ENCODE measurements around the gene MIEF1. TPM values are rescaled to one million over a fixed set of nuclear protein-coding genes. Genes with fewer than 3 reads are reported as not detected.

Gene MIEF1
- polyA plus RNA-seq, 1 of the 3 experiments (the other 2 are of a cell fraction): 7.5 TPM

GRCh38 chr22:39470451-39471291, 31.4 kb upstream of the MIEF1 start:
- no peaks in the 10 kb centered on the region for H3K79me2 ChIP-seq (ENCODE audit: insufficient read depth)
- H3K4me1 ChIP-seq (ENCODE audit: control insufficient read depth in 1 of 2, insufficient read depth in 2 of 2, low read depth in 1 of 2, low read length in 1 of 2): peaks cover 8 to 51% of the 10 kb centered on the region in 2 experiments; a peak in 3 of 4 replicates
- no peaks in the 10 kb centered on the region for H3K27me3 ChIP-seq (ENCODE audit: insufficient read depth)
- TF ChIP-seq USF2 (IDR thresholded peaks at IDR 0.05; ENCODE audit: borderline replicate concordance, low read depth, low read length) (no peak), FOXM1 (IDR thresholded peaks at IDR 0.05; ENCODE audit: low read depth) (no peak), YY1 (IDR thresholded peaks at IDR 0.05; ENCODE audit: low read depth) (no peak), REST (IDR thresholded peaks at IDR 0.05; ENCODE audit: low read depth, low read length) (no peak), GABPA (IDR thresholded peaks at IDR 0.05; ENCODE audit: low read depth) (no peak), JUND (IDR thresholded peaks at IDR 0.05) (no peak), MEF2A (IDR thresholded peaks at IDR 0.05; ENCODE audit: borderline replicate concordance, low read depth) (no peak), EP300 (IDR thresholded peaks at IDR 0.05; ENCODE audit: borderline replicate concordance in 1 of 2, low read depth in 1 of 2, low read length in 1 of 2) (no peak), SIN3A (IDR thresholded peaks at IDR 0.05; ENCODE audit: borderline replicate concordance, low read depth, low read length) (no peak), RFX5 (IDR thresholded peaks at IDR 0.05; ENCODE audit: low read length) (no peak), USF1 (IDR thresholded peaks at IDR 0.05; ENCODE audit: borderline replicate concordance, low read depth) (no peak), GATA2 (CRISPR knock-in tag; IDR thresholded peaks at IDR 0.05) (no peak), RXRA (IDR thresholded peaks at IDR 0.05; ENCODE audit: borderline replicate concordance, low read depth) (no peak), NRF1 (IDR thresholded peaks at IDR 0.05; ENCODE audit: low read depth, low read length) (no peak), MXI1 (IDR thresholded peaks at IDR 0.05; ENCODE audit: low read depth, low read length) (no peak), TCF12 (IDR thresholded peaks at IDR 0.05) (no peak), RAD21 (IDR thresholded peaks at IDR 0.05; ENCODE audit: low read length) (no peak)
- no peaks in the 10 kb centered on the region for H4K20me1 ChIP-seq (ENCODE audit: insufficient read depth)
- no peak overlapping the region for H2AFZ ChIP-seq (ENCODE audit: low read depth)
- H3K27ac ChIP-seq (ENCODE audit: low read depth in 2 of 2, low read length in 1 of 2): no peak overlapping the region; a peak in 1 of 4 replicates
- no peaks in the 10 kb centered on the region for H3F3A ChIP-seq (replicated peaks; ENCODE audit: insufficient read depth)
- no peaks in the 10 kb centered on the region for H3K9me3 ChIP-seq
- H3K9me2 ChIP-seq: no peaks in the 10 kb centered on the region
- POLR2A ChIA-PET: no interaction called here
- WGBS (ENCODE audit: low lambda C conversion rate): 59% methylated on average over 8 of the region's 16 CpGs
- CTCF ChIA-PET: interaction anchor here (1.0 kb wide), 1 partner anchor 49 kb away, joined by 3 read pairs; the partner anchor contains the start of gene ATF4
- no peak overlapping the region for H3K4me3 ChIP-seq (ENCODE audit: low read depth in 2 of 2, low read length in 1 of 2)
- no peak overlapping the region for H3K9ac ChIP-seq
- H3K36me3 ChIP-seq (replicated peaks in 1 of 2; ENCODE audit: control insufficient read depth in 1 of 2, insufficient read depth in 2 of 2, low read length in 1 of 2): no peaks in the 10 kb centered on the region
- H3K4me2 ChIP-seq: no peak overlapping the region
- DNase-seq: peak; percentile 59
